Measurements from ENCODE around the gene DEFB132. TPM values are rescaled to one million over a fixed set of nuclear protein-coding genes. Genes with fewer than 3 reads are reported as not detected.

DEFB132 gene
- total and polyA plus RNA-seq, 2 of the 8 experiments (the other 6 are each of a cell fraction or from before 2014, with no cell fraction given), result not detected

DNA sequence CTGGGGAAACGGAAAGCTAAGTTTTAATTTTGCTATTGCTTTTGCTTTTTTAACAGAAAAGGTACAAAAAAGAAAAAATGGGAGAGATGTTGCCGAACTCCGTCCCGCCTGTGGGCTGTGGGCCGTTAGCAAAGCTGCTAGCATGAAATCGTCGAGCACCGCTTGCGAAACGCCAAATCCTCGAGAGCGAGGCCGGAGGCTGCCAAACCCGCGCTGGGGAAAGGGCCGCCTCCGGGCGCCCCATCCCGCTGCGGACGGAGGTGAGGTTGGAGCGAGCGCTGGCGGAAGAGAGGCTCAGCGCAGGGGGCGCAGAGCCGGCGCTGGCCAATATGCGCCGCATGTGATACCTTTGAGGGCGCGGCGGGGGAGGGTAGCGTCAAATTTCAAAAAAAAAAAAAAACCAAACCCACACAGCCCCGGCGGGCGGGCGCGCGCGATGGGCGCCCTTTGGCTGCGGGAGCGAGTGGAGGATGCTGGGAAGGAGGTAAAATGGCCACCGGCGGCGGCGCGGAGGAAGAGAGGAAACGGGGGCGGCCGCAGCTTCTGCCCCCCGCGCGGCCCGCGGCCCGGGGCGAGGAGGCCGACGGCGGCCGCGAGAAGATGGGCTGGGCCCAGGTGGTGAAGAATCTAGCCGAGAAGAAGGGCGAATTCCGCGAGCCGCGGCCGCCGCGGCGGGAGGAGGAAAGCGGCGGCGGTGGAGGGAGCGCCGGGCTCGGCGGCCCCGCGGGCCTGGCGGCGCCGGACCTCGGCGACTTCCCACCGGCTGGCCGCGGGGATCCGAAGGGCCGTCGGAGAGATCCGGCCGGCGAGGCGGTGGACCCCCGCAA, 39.8 kb downstream of the DEFB132 start, which contains the start of gene ZCCHC3:
Gene ZCCHC3, plus strand, starts transcription at position 473 of the 827 bp plus-strand sequence. Its CDS starts 17 bp downstream, at position 490.
- peak within 1 kb of the TSS; percentile 50 for H4K91ac ChIP-seq (replicated peaks; ENCODE audit: insufficient read length, low read length)
- H3K18ac ChIP-seq (ENCODE audit: extremely low read depth, low read length), result peak within 1 kb of the TSS; percentile 19
- peak within 1 kb of the TSS; percentile 79 for H4K5ac ChIP-seq (ENCODE audit: insufficient read length, low read depth, low read length)
- H2BK120ac ChIP-seq (replicated peaks; ENCODE audit: low read depth, low read length), result peak within 1 kb of the TSS; percentile 49
- H3K4me2 ChIP-seq (ENCODE audit: insufficient read depth in 1 of 2, low read depth in 2 of 2, low read length in 2 of 2), result peak within 1 kb of the TSS; percentile 81 to 94
- DNase-seq (ENCODE audit: low read depth in 1 of 2, low spot score in 2 of 2) (peak; percentile 80 to 88), FAIRE-seq (no peak)
- peak within 1 kb of the TSS; percentile 71 for H3K56ac ChIP-seq (replicated peaks; ENCODE audit: insufficient read length, low read depth, low read length)
- H3K14ac ChIP-seq (ENCODE audit: insufficient read length), result no peak within 1 kb of the TSS
- peak within 1 kb of the TSS; percentile 90 for H3K27ac ChIP-seq (ENCODE audit: low read depth, low read length)
- H4K8ac ChIP-seq (ENCODE audit: extremely low read depth, insufficient read depth, low read length), result peak within 1 kb of the TSS; percentile 95
- H3K27me3 ChIP-seq (replicated peaks in 1 of 4; ENCODE audit: control insufficient read depth in 3 of 4, extremely low read depth in 1 of 4, insufficient read depth in 3 of 4, low read length in 3 of 4), result peaks cover 0 to 7% (median 1%) of the 10 kb centered on the region in 4 experiments; a peak in 2 of 7 replicates
- no peak within 1 kb of the TSS; the same call in 1 of the 2 replicates for H2AK5ac ChIP-seq (ENCODE audit: low read depth, low read length)
- H2BK12ac ChIP-seq (ENCODE audit: low read depth, low read length), result peak within 1 kb of the TSS; percentile 69; the same call in 1 of the 2 replicates
- H3K79me1 ChIP-seq (ENCODE audit: low read depth, low read length), result peaks cover 3% of the 10 kb centered on the region; the same call in 1 of the 2 replicates
- peak within 1 kb of the TSS; percentile 82 to 95 (median 92) for H3K9ac ChIP-seq (replicated peaks in 1 of 4; ENCODE audit: extremely low read depth in 1 of 4, low read depth in 3 of 4, low read length in 3 of 4)
- H3K36me3 ChIP-seq (ENCODE audit: control insufficient read depth in 2 of 4, insufficient read depth in 4 of 4, low read length in 3 of 4), result no peaks in the 10 kb centered on the region
- H4K20me1 ChIP-seq (replicated peaks in 1 of 2; ENCODE audit: control insufficient read depth in 1 of 2, insufficient read depth in 2 of 2, low read length in 2 of 2), result peaks cover 6 to 11% of the 10 kb centered on the region in 2 experiments
- peaks cover 12 to 22% (median 14%) of the 10 kb centered on the region in 4 experiments for H3K4me1 ChIP-seq (replicated peaks in 1 of 4; ENCODE audit: control insufficient read depth in 3 of 4, insufficient read depth in 4 of 4, low read length in 3 of 4)
- ChIA-PET CTCF (ENCODE audit: partially characterized antibody) (interaction anchor here (0.9 to 7.8 kb wide), 6 partner anchors 12 to 33 kb away, joined by 3 to 36 read pairs (median 18); partner anchors contain the start of gene SOX12), POLR2A (ENCODE audit: partially characterized antibody) (interaction anchor here (1.0 to 9.4 kb wide), 6 partner anchors 13 to 1532 kb away, joined by 3 to 85 read pairs (median 33); no protein-coding TSS in a partner anchor)
- peak within 1 kb of the TSS; percentile 69 to 99 (median 96) for H3K4me3 ChIP-seq (ENCODE audit: extremely low read depth in 1 of 4, insufficient read depth in 2 of 4, low read depth in 3 of 4, low read length in 4 of 4)
- H2BK5ac ChIP-seq (ENCODE audit: low read depth, low read length), result peak within 1 kb of the TSS; percentile 53
- WGBS, 2 experiments (ENCODE audit: extremely low coverage in 1 of 2, insufficient coverage in 1 of 2, insufficient read length in 1 of 2, insufficient replicate concordance in 2 of 2, low coverage in 1 of 2, low lambda C conversion rate in 2 of 2, missing lambda C conversion rate in 1 of 2), result 1% methylated on average over 66 of the region's 99 CpGs; no CpG with 5 or more reads in 1 of the 2 experiments
- no peak within 1 kb of the TSS for H3K23ac ChIP-seq (ENCODE audit: insufficient read length)
- no peak within 1 kb of the TSS for H2BK20ac ChIP-seq (ENCODE audit: low read length)
- H3K79me2 ChIP-seq (ENCODE audit: control insufficient read depth in 1 of 2, insufficient read depth in 2 of 2, low read length in 2 of 2), result peaks cover 11 to 35% of the 10 kb centered on the region in 2 experiments; a peak in 3 of 4 replicates
- H3K23me2 ChIP-seq (ENCODE audit: low read depth, low read length), result peaks cover 17% of the 10 kb centered on the region
- H3K4ac ChIP-seq (replicated peaks; ENCODE audit: insufficient read length, low read depth, low read length), result peak within 1 kb of the TSS; percentile 63
- H3K9me3 ChIP-seq (ENCODE audit: insufficient read depth in 2 of 2, low read depth in 1 of 2, low read length in 1 of 2), result no peaks in the 10 kb centered on the region; a peak in 1 of 4 replicates
- no peak within 1 kb of the TSS for H2AFZ ChIP-seq (ENCODE audit: low read length)
- H2BK15ac ChIP-seq (ENCODE audit: low read length), result peak within 1 kb of the TSS; percentile 65; the same call in 1 of the 2 replicates
- TF ChIP-seq RFX5 (IDR thresholded peaks at IDR 0.05; ENCODE audit: borderline replicate concordance, low read depth, low read length) (0 out of 2 replicates have a peak, but pooled peaks have one; percentile 55), JUN (IDR thresholded peaks at IDR 0.05; ENCODE audit: low read depth, low read length) (no peak), SP4 (IDR thresholded peaks at IDR 0.05; ENCODE audit: low read length) (no peak), KDM4A (IDR thresholded peaks at IDR 0.05; ENCODE audit: low read depth, low read length, severe bottlenecking) (peak; percentile 38), BCL11A (IDR thresholded peaks at IDR 0.05; ENCODE audit: low read depth in 2 of 2, low read length in 2 of 2) (no peak), SIN3A (conservative IDR thresholded peaks at IDR 0.05 in 1 of 2, IDR thresholded peaks at IDR 0.05 in 1 of 2; ENCODE audit: low read depth in 1 of 2, low read length in 2 of 2) (peak in 1 of 2 experiments; percentile 75; a peak in 1 of 4 replicates), JUND (IDR thresholded peaks at IDR 0.05; ENCODE audit: low read length) (peak; percentile 11; the same call in 1 of the 2 replicates), NANOG (IDR thresholded peaks at IDR 0.05; ENCODE audit: insufficient read depth, low read depth, low read length, poor library complexity, severe bottlenecking) (peak; percentile 17), EGR1 (IDR thresholded peaks at IDR 0.05; ENCODE audit: borderline replicate concordance, low read depth, low read length) (peak; percentile 46; the same call in 1 of the 2 replicates), POLR2AphosphoS5 (IDR thresholded peaks at IDR 0.05; ENCODE audit: low read depth, low read length) (peak; percentile 75)
